Stimulated activated CD4-positive, alpha-beta T cell treated with anti-CD3 and anti-CD28 coated beads, Interleukin-12 subunit alpha, Interleukin-12 subunit beta, amount 100 ng/mL, for 48 hours (primary cell): ENCODE data around the gene OPRL1.

Experiments used
- DNase-seq, 3 donors: peaks; one replicate each; pipeline ENCODE4 v3.0.0-alpha.2; 2020; ENCODE audit warnings: low read depth in 2 of 3, low spot score in 1 of 3

Gene OPRL1

DNA sequence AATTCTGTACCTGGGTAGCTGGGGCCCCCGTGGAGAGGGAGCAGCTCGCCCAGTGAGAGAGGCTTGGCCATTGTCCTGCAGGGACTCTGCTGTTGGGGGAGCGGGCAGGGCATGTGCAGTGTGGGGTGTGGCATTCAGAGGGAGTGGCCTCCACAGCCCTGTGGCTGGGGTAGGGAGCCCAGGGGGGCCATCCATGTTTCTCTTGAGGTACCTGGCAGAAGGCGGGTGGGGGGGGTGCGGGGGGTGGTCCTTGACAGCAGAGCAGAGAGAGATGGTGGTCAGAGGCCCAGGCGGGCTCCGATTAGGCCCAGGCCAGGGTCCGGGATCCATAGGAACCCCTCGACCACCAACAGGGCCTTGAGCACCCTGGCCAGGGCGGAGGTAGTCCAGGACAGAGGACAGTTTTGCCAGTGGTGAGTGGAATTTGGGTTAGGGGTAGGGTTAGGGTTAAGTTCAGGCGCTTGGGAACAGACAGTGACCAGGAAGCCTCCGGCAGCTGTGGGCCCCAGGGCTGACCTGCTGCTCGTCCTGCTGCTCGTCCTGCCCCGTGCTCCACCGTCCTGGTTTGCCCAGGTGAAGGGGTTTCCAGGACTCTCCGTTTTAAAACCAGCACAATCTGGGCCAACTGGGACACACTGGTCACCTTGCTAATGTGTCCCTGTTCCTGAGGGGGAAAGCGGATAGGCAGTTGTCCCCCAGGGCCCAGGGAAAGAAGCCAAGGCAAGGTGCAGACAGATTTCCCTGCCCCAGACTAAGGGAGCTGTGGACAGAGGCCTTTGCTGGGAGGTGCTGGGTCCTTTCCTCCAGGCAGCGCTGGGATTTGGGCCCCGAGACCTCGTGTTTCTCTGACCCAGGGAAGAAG lies 59.5 kb downstream of the OPRL1 start:
- no peak for DNase-seq

DNA sequence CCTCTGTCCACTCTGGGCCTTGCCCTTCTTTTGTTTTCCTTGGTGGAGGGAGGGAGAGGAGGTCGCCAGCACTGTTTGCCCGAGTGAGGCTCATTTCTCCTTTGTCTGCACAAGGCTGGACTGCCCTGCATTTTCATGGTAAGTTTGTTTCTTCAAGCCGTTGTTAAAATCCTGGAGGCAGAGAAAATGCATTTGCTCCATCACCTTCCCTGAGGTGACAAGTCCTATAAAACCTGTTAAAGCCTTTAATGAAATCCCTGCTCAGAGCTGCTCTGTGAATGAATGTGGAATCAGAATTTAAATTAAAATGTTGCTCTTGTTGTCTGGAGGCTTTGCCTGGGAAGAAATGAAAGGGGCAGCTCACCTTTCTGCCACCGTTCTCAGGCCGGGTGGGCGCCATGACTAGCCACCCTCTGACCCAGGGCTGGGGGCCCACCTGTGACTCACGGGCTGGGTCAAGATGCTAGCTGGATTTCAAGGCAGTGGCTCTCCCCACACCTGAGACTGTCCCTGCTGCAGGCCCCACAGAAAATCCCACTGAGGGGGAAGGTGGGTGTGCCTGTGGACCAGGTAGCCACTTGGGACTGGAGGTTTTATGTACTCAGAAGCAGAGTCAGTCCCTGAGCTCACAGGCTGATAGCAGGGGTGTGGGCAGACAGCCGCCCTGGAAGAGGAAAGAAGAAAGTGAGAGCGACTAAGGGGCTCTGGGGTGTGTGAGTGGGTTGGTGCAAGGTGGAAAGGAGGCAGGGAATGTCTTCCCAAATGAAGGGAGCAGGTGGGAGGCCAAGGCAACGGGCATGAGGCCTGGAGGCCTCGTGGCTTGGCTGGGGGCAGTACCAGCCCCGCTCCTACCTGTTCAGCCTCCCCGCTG lies 60.4 kb downstream of the OPRL1 start:
- DNase-seq, result no peak

DNA sequence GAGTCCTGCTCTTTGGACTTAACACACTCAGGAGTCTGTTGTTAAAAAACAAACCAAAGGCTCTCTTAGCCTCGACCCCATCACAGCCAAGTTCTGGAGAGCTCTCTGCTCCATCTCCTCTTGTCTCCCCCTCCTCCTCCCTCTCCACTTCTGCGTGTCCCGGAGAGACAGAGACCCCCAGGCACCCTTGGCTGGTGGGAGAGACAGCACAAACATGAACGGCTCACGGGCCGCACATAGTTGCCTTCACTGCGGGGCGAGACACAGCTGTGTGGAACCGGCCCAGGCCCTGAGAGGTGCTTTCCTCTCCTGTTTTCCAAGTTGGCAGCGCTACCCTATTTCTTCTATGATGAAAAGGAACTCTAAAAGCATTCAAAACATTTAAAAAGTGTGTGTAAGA lies 61.1 kb downstream of the OPRL1 start:
- DNase-seq, result no peak

DNA sequence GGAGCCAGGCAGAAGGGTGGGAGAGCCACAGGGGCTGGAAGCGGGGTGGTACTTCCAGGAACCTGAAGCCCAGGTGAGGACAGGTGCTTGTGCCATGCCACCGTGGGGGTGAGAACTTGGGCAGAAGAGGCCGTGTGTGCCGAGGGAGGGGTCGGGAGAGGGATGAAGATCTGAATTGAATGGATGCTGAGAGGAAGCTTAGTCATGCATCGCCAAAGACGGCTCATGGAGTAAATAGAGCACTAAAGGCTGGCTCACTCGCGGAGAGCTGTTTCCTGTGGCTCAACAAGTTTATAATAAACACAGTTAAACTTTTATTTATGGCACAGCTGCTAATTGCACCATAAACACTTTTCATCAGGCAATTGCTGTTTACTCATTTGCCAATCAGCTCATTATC lies 62.7 kb downstream of the OPRL1 start:
- no peak for DNase-seq

DNA sequence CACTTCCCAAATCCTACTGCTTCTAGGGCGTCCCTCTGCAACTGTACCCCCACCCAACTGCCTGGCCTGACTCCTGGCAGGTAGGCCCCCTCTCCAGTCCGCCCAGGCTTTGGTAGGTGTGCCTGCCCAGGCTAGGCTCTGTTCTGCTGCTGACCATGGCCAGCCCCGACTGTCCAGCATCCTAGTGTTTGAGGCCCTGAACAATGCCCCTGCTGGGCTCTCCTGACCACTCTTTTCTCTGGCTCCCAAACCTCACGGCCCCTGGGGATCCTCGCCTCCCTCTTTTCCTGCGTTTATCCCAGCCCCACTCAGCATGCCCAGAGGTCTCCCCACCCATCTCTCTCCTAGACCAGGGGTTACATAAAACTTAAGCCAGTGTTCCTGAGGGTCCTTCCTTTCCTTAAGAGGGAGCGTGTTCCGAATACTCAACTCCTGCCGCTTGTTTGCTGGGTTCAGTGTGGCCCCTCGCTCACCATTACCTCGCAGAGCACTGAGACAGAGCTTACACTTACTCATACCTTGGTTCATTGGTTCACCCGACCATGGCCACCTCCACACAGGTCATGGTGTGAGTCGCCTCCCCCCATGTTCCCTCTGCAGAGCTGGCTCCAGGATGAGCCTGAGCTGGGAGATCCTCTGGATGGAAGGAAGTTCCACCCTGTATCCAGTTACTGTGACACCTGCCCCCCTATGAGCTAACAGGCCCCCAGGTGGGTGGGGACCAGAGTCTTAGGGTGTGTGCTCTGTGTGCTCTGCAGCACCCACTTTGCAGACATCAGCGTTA lies 63.3 kb downstream of the OPRL1 start:
- no peak for DNase-seq

DNA sequence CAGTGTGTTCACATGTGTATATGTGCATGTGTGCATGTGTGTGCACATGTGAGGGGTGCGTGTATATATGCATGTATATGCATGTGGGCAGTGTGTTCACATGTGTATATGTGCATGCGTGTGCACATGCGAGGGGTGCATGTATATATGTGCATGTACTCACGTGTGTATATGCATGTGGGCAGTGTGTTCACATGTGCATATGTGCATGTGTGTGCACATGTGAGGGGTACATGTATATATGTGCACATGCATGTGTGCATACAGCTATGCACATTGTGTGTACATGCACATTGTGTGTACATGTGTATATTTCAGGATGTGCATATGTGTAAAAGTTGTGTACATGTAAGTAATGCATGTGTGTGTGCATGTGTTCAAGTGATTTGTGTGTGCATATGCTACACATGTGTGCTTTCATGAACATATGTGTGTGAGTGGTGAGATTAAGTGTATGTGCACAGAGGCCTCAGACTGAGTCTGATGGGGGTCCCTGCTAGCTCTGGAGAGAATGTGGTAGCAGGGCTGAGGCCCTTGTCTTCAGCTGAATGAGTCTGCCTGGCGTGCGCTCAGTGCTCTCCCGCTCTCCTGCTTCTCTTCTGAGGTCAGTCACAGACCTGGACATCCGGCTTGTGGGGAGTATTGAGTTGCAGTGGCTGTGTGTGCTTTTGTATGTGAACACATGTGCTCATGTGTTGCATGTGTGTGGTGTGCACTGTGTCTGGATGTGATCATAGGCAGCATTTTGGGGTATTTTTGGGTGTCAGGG lies 64.4 kb downstream of the OPRL1 start:
- DNase-seq, result no peak

DNA sequence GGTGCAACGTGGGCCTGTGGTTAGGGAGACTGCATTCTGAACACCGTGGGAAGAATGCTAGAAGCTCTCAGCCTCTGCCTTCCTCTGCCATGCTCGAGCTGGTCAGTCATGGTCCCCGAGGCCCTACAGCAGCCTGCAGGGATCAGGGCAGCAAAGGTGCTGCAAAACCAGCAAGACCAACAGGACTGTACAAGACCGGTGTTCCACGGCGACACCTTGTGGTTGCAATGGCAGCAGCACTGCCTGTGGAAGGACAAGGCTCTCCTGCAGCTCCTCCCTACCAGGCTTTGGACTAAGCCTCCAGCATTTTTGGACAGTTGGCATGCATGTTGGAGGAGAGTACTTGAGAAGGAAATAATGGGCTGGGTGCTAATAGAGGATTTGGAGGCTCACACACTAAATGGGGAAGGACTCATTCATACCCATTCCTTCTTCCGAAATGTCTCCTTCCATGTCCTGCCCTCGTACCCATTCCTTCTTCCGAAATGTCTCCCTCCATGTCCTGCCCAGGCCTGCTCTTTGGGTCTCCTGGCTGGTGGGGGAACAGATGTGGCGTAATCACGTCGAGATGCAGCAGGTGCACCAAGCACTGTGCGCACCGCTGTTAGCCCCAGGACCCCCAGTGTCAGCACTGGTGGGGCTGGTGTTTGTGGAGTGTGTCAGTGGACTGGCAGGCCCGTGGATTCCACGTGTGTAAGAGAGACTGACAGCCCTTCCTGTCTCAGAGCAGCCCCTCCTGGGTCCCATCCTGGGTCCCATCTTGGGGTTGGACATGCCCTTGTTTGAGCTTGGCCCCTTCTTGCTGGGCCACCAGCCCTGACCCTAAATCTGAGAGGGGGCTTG lies 65.8 kb downstream of the OPRL1 start:
- peak in 2 of 3 donors; percentile 6 to 8 for DNase-seq

DNA sequence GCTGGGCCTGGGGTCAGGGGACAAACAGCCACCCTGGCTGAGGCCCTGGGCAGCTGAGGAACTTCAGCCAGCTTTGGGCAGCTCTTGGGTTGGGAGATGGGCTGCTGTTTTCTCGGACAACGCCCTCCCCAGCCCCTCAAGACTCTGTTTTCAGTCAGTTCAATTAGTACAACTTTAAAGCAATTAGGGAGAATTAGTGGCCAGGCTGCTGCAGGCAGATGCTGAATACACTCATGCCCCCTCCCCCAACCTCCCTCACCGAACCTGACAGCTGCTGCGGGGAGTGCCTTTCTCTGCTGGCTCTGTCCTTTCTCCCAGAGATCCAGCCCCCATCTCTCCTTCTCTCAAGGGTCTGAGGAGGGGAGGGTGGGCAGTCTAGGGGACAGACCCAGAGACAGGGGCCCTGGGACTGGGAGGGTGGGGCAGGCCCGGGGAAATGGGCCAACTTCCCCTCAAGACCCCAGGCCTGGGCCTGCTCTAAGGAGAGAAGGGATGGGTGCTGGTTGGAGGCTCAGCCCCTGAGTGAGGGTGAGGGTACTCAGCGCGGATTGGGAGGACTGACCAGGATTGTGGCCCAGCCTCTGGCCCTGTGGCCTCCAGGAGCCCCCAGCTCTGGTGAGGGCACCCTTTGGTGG lies 66.5 kb downstream of the OPRL1 start:
- DNase-seq, result no peak

DNA sequence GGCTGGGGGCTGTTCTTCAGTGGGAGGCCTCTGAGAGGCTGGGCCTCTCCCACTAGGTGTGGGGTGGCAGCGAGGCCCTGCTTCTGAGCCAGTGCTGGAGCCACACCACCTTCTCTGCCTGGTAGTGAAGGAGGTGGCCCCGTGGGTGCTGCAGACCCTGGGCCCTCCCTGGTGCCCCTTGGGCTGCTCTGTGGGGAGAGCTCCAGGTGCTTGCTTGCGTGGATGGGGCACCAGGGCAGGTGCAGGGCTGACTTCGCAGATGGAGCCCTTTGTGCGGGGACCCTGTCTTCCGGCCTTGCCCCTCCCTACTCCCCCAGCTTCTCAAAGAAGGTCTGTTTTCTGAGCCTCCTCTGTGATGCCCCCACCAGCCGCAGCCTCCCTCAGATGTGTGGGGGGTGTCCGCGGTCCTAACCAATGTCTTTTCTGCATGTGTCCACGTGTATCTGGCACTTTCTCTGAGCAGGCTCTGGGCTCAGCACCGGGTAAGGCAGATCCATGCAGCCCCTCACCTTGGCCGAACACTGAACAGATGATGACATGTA lies 67.1 kb downstream of the OPRL1 start:
- DNase-seq, result no peak

DNA sequence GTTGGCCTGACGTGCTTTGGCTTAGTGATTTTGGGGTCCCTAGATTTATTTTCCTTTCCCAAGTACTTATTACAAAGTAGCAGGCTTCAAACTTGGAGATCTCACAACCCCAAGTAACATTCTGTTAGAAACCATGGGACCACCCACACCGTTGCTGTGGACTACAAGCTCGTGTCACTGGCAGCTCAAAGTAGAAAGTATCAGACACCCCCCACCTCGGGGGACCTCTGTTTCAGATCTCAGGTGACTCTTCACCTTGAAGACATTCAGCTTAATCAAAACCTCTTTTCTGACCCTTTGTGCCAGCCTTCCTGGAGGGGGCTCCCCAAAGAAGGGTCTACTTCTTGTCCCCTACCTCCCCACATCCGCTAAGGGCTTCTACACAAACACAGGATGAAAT lies 68.7 kb downstream of the OPRL1 start:
- no peak for DNase-seq

DNA sequence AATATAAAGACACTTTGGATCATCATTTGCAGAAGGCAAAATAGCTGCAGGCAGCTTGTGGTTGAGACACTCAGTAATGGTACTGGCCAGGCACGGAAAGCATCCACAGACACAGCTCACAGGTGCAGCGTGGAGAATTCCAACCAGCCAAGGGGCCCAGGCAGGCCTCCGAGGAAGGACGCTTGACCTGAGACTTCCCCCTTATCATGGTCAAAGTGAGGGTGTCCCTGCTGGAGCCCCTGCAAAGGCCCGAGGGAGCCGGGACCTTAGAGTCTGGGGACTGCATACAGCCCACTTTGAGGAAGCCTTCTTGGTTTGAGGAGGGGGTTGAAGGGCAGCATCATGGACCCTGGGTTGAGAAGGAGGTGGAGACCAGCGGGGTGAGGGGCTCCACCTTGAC lies 69.3 kb downstream of the OPRL1 start:
- no peak for DNase-seq

DNA sequence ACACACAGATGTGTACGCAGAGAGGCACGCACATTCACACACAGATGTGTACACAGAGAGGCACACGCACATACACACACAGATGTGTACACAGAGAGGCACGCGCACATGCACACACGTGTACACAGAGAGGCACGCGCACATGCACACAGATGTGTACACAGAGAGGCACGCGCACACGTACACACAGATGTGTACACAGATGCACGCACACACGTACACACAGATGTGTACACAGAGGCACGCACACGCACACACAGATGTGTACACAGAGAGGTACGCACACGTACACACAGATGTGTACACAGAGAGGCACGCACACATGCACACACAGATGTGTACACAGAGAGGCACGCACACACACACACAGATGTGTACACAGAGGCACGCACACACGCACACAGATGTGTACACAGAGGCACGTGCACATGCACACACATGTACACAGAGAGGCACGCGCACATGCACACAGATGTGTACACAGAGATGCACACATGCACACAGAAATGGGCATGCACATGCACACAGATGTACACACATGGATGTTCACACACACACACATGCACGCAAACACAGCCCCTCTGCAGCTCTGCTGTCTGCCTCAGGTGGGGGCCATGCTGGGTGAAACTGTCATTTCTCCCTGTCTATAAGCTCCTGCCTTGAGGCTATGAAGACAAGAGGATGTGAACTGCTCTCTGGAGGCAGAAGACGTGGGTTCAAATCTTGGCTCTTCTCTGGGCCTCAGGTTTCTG lies 70.1 kb downstream of the OPRL1 start:
- DNase-seq, result no peak
